H9 (cell line): ENCODE results near the gene CCDC63. TPM values are rescaled to one million over a fixed set of nuclear protein-coding genes. Genes with fewer than 3 reads are reported as not detected.

Source experiments
- DNase-seq: peaks from one replicate; pipeline ENCODE4 v3.0.0-alpha.2; 2017
- H2AFZ ChIP-seq: one replicate; pipeline ENCODE4 v1.6.1; 2013; ENCODE audit warnings: mild to moderate bottlenecking, low read length, control low read depth, moderate library complexity
- H2AK5ac ChIP-seq: 2 replicates; pipeline ENCODE4 v1.6.1; 2013; ENCODE audit warnings: low read length, control low read depth, mixed read lengths; ENCODE audit not compliant: insufficient read length
- H2BK120ac ChIP-seq: one replicate; pipeline ENCODE4 v1.6.1; 2013; ENCODE audit warnings: low read depth, mild to moderate bottlenecking, low read length, control low read depth, inconsistent platforms; ENCODE audit not compliant: poor library complexity, severe bottlenecking
- H2BK12ac ChIP-seq: 2 replicates; pipeline ENCODE4 v1.6.1; 2013; ENCODE audit warnings: low read length, control low read depth, mixed read lengths, low read depth; ENCODE audit not compliant: insufficient read length
- H2BK15ac ChIP-seq: 2 replicates; pipeline ENCODE4 v1.6.1; 2013; ENCODE audit warnings: low read depth, low read length, control low read depth
- H2BK20ac ChIP-seq: one replicate; pipeline ENCODE4 v1.6.1; 2013; ENCODE audit warnings: low read depth, mild to moderate bottlenecking, low read length, control low read depth, inconsistent platforms; ENCODE audit not compliant: poor library complexity, severe bottlenecking
- H2BK5ac ChIP-seq: 2 replicates; pipeline ENCODE4 v1.6.1; 2013; ENCODE audit warnings: low read length, control low read depth, mixed read lengths; ENCODE audit not compliant: insufficient read length
- H3K14ac ChIP-seq: 2 replicates; pipeline ENCODE4 v1.6.1; 2013; ENCODE audit warnings: low read length, control low read depth; ENCODE audit not compliant: insufficient read depth
- H3K18ac ChIP-seq: 2 replicates; pipeline ENCODE4 v1.6.1; 2013; ENCODE audit warnings: low read depth, mild to moderate bottlenecking, mixed read lengths, low read length, control low read depth; ENCODE audit not compliant: insufficient read length
- H3K23ac ChIP-seq: 2 replicates; pipeline ENCODE4 v1.6.1; 2013; ENCODE audit warnings: low read length, control low read depth, mixed read lengths, low read depth; ENCODE audit not compliant: insufficient read length
- H3K23me2 ChIP-seq: 2 replicates; pipeline ENCODE4 v1.6.1; 2013; ENCODE audit warnings: low read depth, mild to moderate bottlenecking, mixed read lengths, low read length, control low read depth; ENCODE audit not compliant: insufficient read length, poor library complexity, severe bottlenecking
- H3K27ac ChIP-seq: 2 replicates; pipeline ENCODE4 v1.5.1; 2013; ENCODE audit warnings: low read length, control low read depth, mixed read lengths, low read depth; ENCODE audit not compliant: insufficient read length
- H3K27me3 ChIP-seq: 2 replicates; pipeline ENCODE4 v1.6.1; 2013; ENCODE audit warnings: low read length, control low read depth, inconsistent platforms; ENCODE audit not compliant: insufficient read depth
- H3K4ac ChIP-seq: 2 replicates; pipeline ENCODE4 v1.6.1; 2013; ENCODE audit warnings: low read depth, mild to moderate bottlenecking, control low read depth, inconsistent platforms, low read length, moderate library complexity
- H3K4me1 ChIP-seq: 2 replicates; pipeline ENCODE4 v1.6.1; 2013; ENCODE audit warnings: low read length, control low read depth, inconsistent platforms; ENCODE audit not compliant: insufficient read depth
- H3K4me2 ChIP-seq: 2 replicates; pipeline ENCODE4 v1.6.1; 2013; ENCODE audit warnings: low read length, control low read depth, mixed read lengths; ENCODE audit not compliant: insufficient read length, insufficient read depth
- H3K56ac ChIP-seq: 2 replicates; pipeline ENCODE4 v1.6.1; 2013; ENCODE audit warnings: low read depth, mild to moderate bottlenecking, mixed read lengths, low read length, control low read depth; ENCODE audit not compliant: insufficient read length
- H3K79me1 ChIP-seq: 2 replicates; pipeline ENCODE4 v1.6.1; 2013; ENCODE audit warnings: low read depth, mild to moderate bottlenecking, moderate library complexity, low read length, control low read depth, inconsistent platforms; ENCODE audit not compliant: insufficient read depth, poor library complexity, severe bottlenecking
- H3K79me2 ChIP-seq: 2 replicates; pipeline ENCODE4 v1.6.1; 2013; ENCODE audit warnings: low read length, control low read depth, inconsistent platforms; ENCODE audit not compliant: insufficient read depth
- H3K9ac ChIP-seq: 2 replicates; pipeline ENCODE4 v1.6.1; 2013; ENCODE audit warnings: low read length, control low read depth, mixed read lengths; ENCODE audit not compliant: insufficient read length; ENCODE audit errors: extremely low read depth
- H3K9me3 ChIP-seq: one replicate; pipeline ENCODE4 v1.6.1; 2013; ENCODE audit warnings: low read depth, low read length, inconsistent platforms; ENCODE audit not compliant: control insufficient read depth
- H3T11ph ChIP-seq: one replicate; pipeline ENCODE4 v1.6.1; 2013; ENCODE audit warnings: mild to moderate bottlenecking, low read length, control low read depth, inconsistent platforms
- H4K20me1 ChIP-seq: one replicate; pipeline ENCODE4 v1.6.1; 2013; ENCODE audit not compliant: control insufficient read depth, insufficient read length, insufficient read depth
- H4K5ac ChIP-seq: 2 replicates; pipeline ENCODE4 v1.6.1; 2013; ENCODE audit warnings: low read depth, mild to moderate bottlenecking, mixed read lengths, low read length, control low read depth; ENCODE audit not compliant: insufficient read length
- H4K8ac ChIP-seq: replicated peaks from 2 replicates; pipeline ENCODE4 v1.6.1; 2013; ENCODE audit warnings: low read length, control low read depth, mixed read lengths, low read depth; ENCODE audit not compliant: insufficient read length
- H4K91ac ChIP-seq: 2 replicates; pipeline ENCODE4 v1.6.1; 2013; ENCODE audit warnings: low read depth, mild to moderate bottlenecking, moderate library complexity, mixed read lengths, low read length, control low read depth; ENCODE audit not compliant: insufficient read length
- H3K27ac Mint-ChIP-seq, 3 experiments: 2 replicates in 2 of 3; 3 replicates in 1 of 3; pipeline ENCODE4 v1.8.0; 2020 to 2021; ENCODE audit warnings: mixed read lengths in 3 of 3, mild to moderate bottlenecking in 1 of 3, moderate library complexity in 1 of 3
- H3K27me3 Mint-ChIP-seq: 2 replicates; pipeline ENCODE4 v1.8.0; 2021; ENCODE audit warnings: low read depth, mild to moderate bottlenecking, moderate library complexity, mixed read lengths
- H3K36me3 Mint-ChIP-seq, 3 experiments: 2 replicates in 2 of 3; 3 replicates in 1 of 3; pipeline ENCODE4 v1.8.0; 2020 to 2021; ENCODE audit warnings: low read depth in 3 of 3, mixed read lengths in 3 of 3; ENCODE audit not compliant: insufficient read depth in 1 of 3
- H3K4me1 Mint-ChIP-seq, 2 experiments: 2 replicates each; pipeline ENCODE4 v1.8.0; 2020; ENCODE audit warnings: mixed read lengths in 2 of 2
- H3K4me3 Mint-ChIP-seq, 2 experiments: 2 replicates in 1 of 2; 3 replicates in 1 of 2; pipeline ENCODE4 v1.8.0; 2020 to 2021; ENCODE audit warnings: mild to moderate bottlenecking in 2 of 2, mixed read lengths in 2 of 2, moderate library complexity in 1 of 2
- H3K9me3 Mint-ChIP-seq, 2 experiments: 2 replicates in 1 of 2; 3 replicates in 1 of 2; pipeline ENCODE4 v1.8.0; 2020; ENCODE audit warnings: mild to moderate bottlenecking in 2 of 2, mixed read lengths in 2 of 2, moderate library complexity in 1 of 2
- CTCF ChIP-seq: fragments of 200-600 bp; sonication (generic); conservative IDR thresholded peaks from 3 replicates; pipeline ENCODE4 v1.8.0; 2021; ENCODE audit warnings: antibody characterized with exemption, mild to moderate bottlenecking
- WGBS: extraction: QIAGEN DNeasy Blood & Tissue Kit; methylation state at CpG from one replicate; pipeline ENCODE4 v1.1.7; 2013; ENCODE audit warnings: missing lambda C conversion rate, low lambda C conversion rate, mixed read lengths; ENCODE audit not compliant: insufficient read length; ENCODE audit errors: extremely low coverage; 5-methylcytosine and 5-hydroxymethylcytosine counted together
- total RNA-seq: library from RNA; stranded (reverse); gene quantifications from 2 replicates; pipeline ENCODE4 v1.2.1, GENCODE V29; 2021

Gene CCDC63
- total RNA-seq, 1 experiment from 2014 or later, result 0.77 TPM

GRCh38 chr12:110912263-110912662 is 65.5 kb downstream of the CCDC63 start:
- Mint-ChIP-seq H3K27ac (no peak overlapping the region), H3K9me3 (no peaks in the 10 kb centered on the region; a peak in 1 of 5 replicates), H3K36me3 (0 out of 7 replicates have a peak, but pooled peaks cover 0 to 4% (median 0%) of the 10 kb centered on the region in 3 experiments), H3K27me3 (peaks cover 9% of the 10 kb centered on the region), H3K4me3 (no peak overlapping the region), H3K4me1 (peaks cover 4 to 7% of the 10 kb centered on the region in 2 experiments)
- no peak overlapping the region for H4K5ac ChIP-seq
- no peak overlapping the region for H3K4ac ChIP-seq
- H3K14ac ChIP-seq, result no peak overlapping the region
- no CpG with 5 or more reads among the region's 6 CpGs for WGBS
- H2BK120ac ChIP-seq, result no peak overlapping the region
- H2AK5ac ChIP-seq, result no peak overlapping the region
- H4K8ac ChIP-seq, result no peak overlapping the region
- no peak overlapping the region for H3K23ac ChIP-seq
- no peaks in the 10 kb centered on the region for H3K79me2 ChIP-seq
- H3T11ph ChIP-seq, result no peak overlapping the region
- H2BK15ac ChIP-seq, result no peak overlapping the region
- no peak overlapping the region for H2BK5ac ChIP-seq
- H3K27me3 ChIP-seq, result no peaks in the 10 kb centered on the region
- H3K18ac ChIP-seq, result no peak overlapping the region
- H3K4me1 ChIP-seq, result no peaks in the 10 kb centered on the region
- no peak overlapping the region for H3K56ac ChIP-seq
- H4K20me1 ChIP-seq, result no peaks in the 10 kb centered on the region
- H3K79me1 ChIP-seq, result no peaks in the 10 kb centered on the region
- no peak for DNase-seq
- H4K91ac ChIP-seq, result no peak overlapping the region
- TF ChIP-seq CTCF, result no peak
- H3K23me2 ChIP-seq, result no peaks in the 10 kb centered on the region
- no peak overlapping the region for H2BK20ac ChIP-seq
- H2AFZ ChIP-seq, result no peak overlapping the region
- no peak overlapping the region for H2BK12ac ChIP-seq
- no peak overlapping the region for H3K27ac ChIP-seq
- H3K4me2 ChIP-seq, result no peak overlapping the region
- H3K9me3 ChIP-seq, result no peaks in the 10 kb centered on the region
- no peak overlapping the region for H3K9ac ChIP-seq
